Fibroblast of lung (primary cell): ENCODE measurements around the gene PLEKHJ1. TPM values are rescaled to one million over a fixed set of nuclear protein-coding genes. Genes with fewer than 3 reads are reported as not detected.

Experiments
- DNase-seq, 2 donors: peaks; one replicate each; pipeline versions ENCODE4 v3.0.0 to v3.0.0-alpha.2; 2010; ENCODE audit warnings: low read depth in 2 of 2
- H2AFZ ChIP-seq: 2 replicates; pipeline ENCODE4 v1.5.1; 2012; ENCODE audit warnings: low read length, control low read depth, inconsistent platforms
- H3K27ac ChIP-seq: 2 replicates; pipeline ENCODE4 v1.5.1; 2011; ENCODE audit warnings: low read length, control low read depth; ENCODE audit not compliant: insufficient read depth
- H3K27me3 ChIP-seq: 2 replicates; pipeline ENCODE4 v1.5.1; 2011; ENCODE audit warnings: mild to moderate bottlenecking, low read length; ENCODE audit not compliant: control insufficient read depth, insufficient read depth
- H3K36me3 ChIP-seq: 2 replicates; pipeline ENCODE4 v1.5.1; 2011; ENCODE audit warnings: low read length; ENCODE audit not compliant: control insufficient read depth, insufficient read depth
- H3K4me1 ChIP-seq: 2 replicates; pipeline ENCODE4 v1.5.1; 2011; ENCODE audit warnings: low read length; ENCODE audit not compliant: control insufficient read depth, insufficient read depth; ENCODE audit errors: extremely low read depth
- H3K4me2 ChIP-seq: 2 replicates; pipeline ENCODE4 v1.5.1; 2011; ENCODE audit warnings: low read length, control low read depth; ENCODE audit not compliant: insufficient read depth; ENCODE audit errors: extremely low read depth
- H3K4me3 ChIP-seq, 4 experiments: fragments of 200-600 bp in 1 of 4; sonication (generic) in 1 of 4; replicated peaks in 1 of 4; 2 replicates each; pipeline ENCODE4 v1.5.1; 2011 to 2016; ENCODE audit warnings: low read length in 4 of 4, low read depth in 3 of 4, mild to moderate bottlenecking in 3 of 4, control low read depth in 2 of 4, inconsistent platforms in 1 of 4, mixed read lengths in 1 of 4; ENCODE audit not compliant: insufficient read depth in 1 of 4; ENCODE audit errors: control extremely low read depth in 1 of 4
- H3K79me2 ChIP-seq: 2 replicates; pipeline ENCODE4 v1.5.1; 2012; ENCODE audit warnings: mild to moderate bottlenecking, low read length, inconsistent platforms; ENCODE audit not compliant: control insufficient read depth, insufficient read depth
- H3K9ac ChIP-seq: 2 replicates; pipeline ENCODE4 v1.5.1; 2011; ENCODE audit warnings: mild to moderate bottlenecking, low read length, control low read depth; ENCODE audit not compliant: insufficient read depth
- H3K9me3 ChIP-seq: 2 replicates; pipeline ENCODE4 v1.5.1; 2012; ENCODE audit warnings: low read depth, low read length; ENCODE audit not compliant: control insufficient read depth, insufficient read depth
- H4K20me1 ChIP-seq: 2 replicates; pipeline ENCODE4 v1.5.1; 2011; ENCODE audit warnings: low read length; ENCODE audit not compliant: control insufficient read depth, insufficient read depth; ENCODE audit errors: extremely low read depth
- CTCF ChIP-seq, 2 donors: IDR thresholded peaks in 1 of 2; conservative IDR thresholded peaks in 1 of 2; 1 replicate in 1 of 2; 2 replicates in 1 of 2; pipeline ENCODE4 v1.5.1; 2011 to 2012; ENCODE audit warnings: low read length in 2 of 2, control low read depth in 1 of 2, inconsistent platforms in 1 of 2, low read depth in 1 of 2, mild to moderate bottlenecking in 1 of 2
- EZH2 ChIP-seq: IDR thresholded peaks from 2 replicates; pipeline ENCODE4 v1.5.1; 2012; ENCODE audit warnings: low read length, control low read depth, mild to moderate bottlenecking; ENCODE audit errors: missing control alignments
- polyA plus RNA-seq, 2 donors: library from polyadenylated mRNA; depleted of rRNA in 1 of 2; stranded (reverse) in 1 of 2; unstranded in 1 of 2; fragments of >200 nt; gene quantifications; 2 replicates each; pipeline ENCODE4 v1.2.1, GENCODE V29; 2011 to 2012; ENCODE audit warnings: missing spikeins in 1 of 2
- total RNA-seq: library from RNA; depleted of rRNA; stranded (reverse); fragments of >200 nt; gene quantifications from 2 replicates; pipeline ENCODE4 v1.2.1, GENCODE V29; 2014

The PLEKHJ1 gene
- total and polyA plus RNA-seq, 2 donors (not counting 1 experiment from before 2014, with no cell fraction given) = 34.9 to 61.3 TPM

GRCh38 chr19:2254064-2254872, 18.1 kb upstream of the PLEKHJ1 start:
- Histone ChIP-seq H3K4me2 (no peak overlapping the region), H3K27ac (no peak overlapping the region), H2AFZ (no peak overlapping the region), H3K79me2 (no peaks in the 10 kb centered on the region), H3K36me3 (no peaks in the 10 kb centered on the region), H4K20me1 (no peaks in the 10 kb centered on the region), H3K4me3 (no peak overlapping the region), H3K9ac (no peak overlapping the region), H3K4me1 (peaks cover 3% of the 10 kb centered on the region), H3K27me3 (peaks cover 38% of the 10 kb centered on the region), H3K9me3 (no peaks in the 10 kb centered on the region)
- DNase-seq = peak in 1 of 2 donors; percentile 40
- TF ChIP-seq CTCF (conservative IDR thresholded peaks at IDR 0.05 in 1 of 2, IDR thresholded peaks at IDR 0.05 in 1 of 2; ENCODE audit: low read depth in 1 of 2, low read length in 2 of 2) (peak; percentile 33 to 61), EZH2 (no peak)

GRCh38 chr19:2253106-2254063, 17.3 kb upstream of the PLEKHJ1 start:
- Histone ChIP-seq H3K27me3 (peaks cover 38% of the 10 kb centered on the region), H3K4me3 (no peak overlapping the region), H3K4me2 (peak overlapping the region; percentile 13), H3K36me3 (peaks cover 4% of the 10 kb centered on the region), H3K27ac (no peak overlapping the region), H2AFZ (no peak overlapping the region), H3K9ac (no peak overlapping the region), H3K9me3 (no peaks in the 10 kb centered on the region), H4K20me1 (no peaks in the 10 kb centered on the region), H3K79me2 (no peaks in the 10 kb centered on the region), H3K4me1 (peaks cover 3% of the 10 kb centered on the region)
- no peak for DNase-seq
- TF ChIP-seq CTCF (conservative IDR thresholded peaks at IDR 0.05 in 1 of 2, IDR thresholded peaks at IDR 0.05 in 1 of 2; ENCODE audit: low read depth in 1 of 2, low read length in 2 of 2) = peak in 1 of 2 donors; percentile 14
- TF ChIP-seq EZH2 = peak; percentile 86

- no peak for TF ChIP-seq CTCF (conservative IDR thresholded peaks at IDR 0.05 in 1 of 2, IDR thresholded peaks at IDR 0.05 in 1 of 2; ENCODE audit: low read depth in 1 of 2, low read length in 2 of 2)
- peak; percentile 83 for TF ChIP-seq EZH2
- no peaks in the 10 kb centered on the region for H3K9me3 ChIP-seq
Measured at GRCh38 chr19:2252797-2253105, 16.6 kb upstream of the PLEKHJ1 start.

More at GRCh38 chr19:2252797-2253105, 16.6 kb upstream of the PLEKHJ1 start:
- Histone ChIP-seq H4K20me1 (no peaks in the 10 kb centered on the region), H3K79me2 (no peaks in the 10 kb centered on the region), H3K4me2 (no peak overlapping the region), H3K4me3 (no peak overlapping the region), H3K27ac (no peak overlapping the region), H2AFZ (no peak overlapping the region), H3K9ac (no peak overlapping the region), H3K27me3 (peaks cover 38% of the 10 kb centered on the region), H3K36me3 (peaks cover 4% of the 10 kb centered on the region), H3K4me1 (peaks cover 3% of the 10 kb centered on the region)
- DNase-seq = no peak
